TTC549 (cell line): ENCODE data around the gene PPFIA1.
"Not testable (repeated sequence)": the region's sequence is repeated elsewhere in the genome, so short reads cannot be mapped to it uniquely, and the experiment has no call there.

Source experiments
- FAIRE-seq: peaks from 2 replicates; lab custom pipeline; 2012; peaks lifted over from hg19 to GRCh38; lab: Jason Lieb, UNC

PPFIA1 gene

GRCh38 chr11:70326365-70326811 is 55.9 kb downstream of the PPFIA1 start:
- no peak for FAIRE-seq

DNA sequence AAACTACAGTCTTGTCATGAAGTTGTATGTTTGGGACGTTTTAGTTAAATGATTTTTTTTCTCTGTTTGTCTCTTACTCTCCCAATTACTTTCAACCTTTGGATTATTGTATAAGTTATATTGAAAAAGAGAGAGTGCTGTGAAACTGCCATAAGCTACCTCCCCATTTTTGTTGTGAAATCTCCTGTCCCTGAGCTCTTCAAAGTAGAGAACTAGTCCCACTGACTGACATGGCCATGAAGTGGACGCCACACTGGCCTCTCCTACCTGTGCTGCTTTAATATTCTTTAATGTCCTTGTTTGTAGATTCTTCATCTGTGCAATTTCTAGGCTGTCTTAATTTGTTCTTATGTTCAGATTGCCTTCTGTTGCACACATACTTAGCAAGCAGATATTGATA is 56.3 kb downstream of the PPFIA1 start:
- no peak for FAIRE-seq

- FAIRE-seq, result no peak
These were observed 57.2 kb downstream of the PPFIA1 start for GRCh38 chr11:70327717-70328116.

GRCh38 chr11:70328556-70328955 is 58.1 kb downstream of the PPFIA1 start:
- no peak for FAIRE-seq

DNA sequence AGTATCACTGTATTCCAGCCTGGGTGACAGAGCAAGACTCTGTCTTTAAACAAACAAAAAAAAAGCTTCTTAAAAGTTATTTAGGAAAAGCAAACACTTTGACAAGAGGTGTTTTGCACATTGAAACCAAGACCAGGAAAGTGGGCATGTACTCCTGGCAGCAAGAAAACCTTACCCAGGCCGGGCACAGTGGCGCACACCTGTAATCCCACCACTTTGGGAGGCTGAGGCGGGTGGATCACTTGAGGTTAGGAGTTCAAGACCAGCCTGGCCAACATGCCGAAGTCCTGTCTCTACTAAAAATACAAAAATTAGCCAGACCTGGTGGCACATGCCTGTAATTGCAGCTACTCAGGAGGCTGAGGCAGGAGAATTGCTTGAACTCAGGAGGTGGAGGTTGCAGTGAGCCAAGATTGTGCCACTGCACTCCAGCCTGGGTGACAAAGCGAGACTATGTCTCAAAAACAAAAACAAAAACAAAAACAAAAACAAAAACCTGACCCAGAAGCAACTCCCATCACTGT is 60.9 kb downstream of the PPFIA1 start:
- not testable (repeated sequence) for FAIRE-seq

- no peak for FAIRE-seq
These were observed 61.4 kb downstream of the PPFIA1 start for GRCh38 chr11:70331901-70332300.

DNA sequence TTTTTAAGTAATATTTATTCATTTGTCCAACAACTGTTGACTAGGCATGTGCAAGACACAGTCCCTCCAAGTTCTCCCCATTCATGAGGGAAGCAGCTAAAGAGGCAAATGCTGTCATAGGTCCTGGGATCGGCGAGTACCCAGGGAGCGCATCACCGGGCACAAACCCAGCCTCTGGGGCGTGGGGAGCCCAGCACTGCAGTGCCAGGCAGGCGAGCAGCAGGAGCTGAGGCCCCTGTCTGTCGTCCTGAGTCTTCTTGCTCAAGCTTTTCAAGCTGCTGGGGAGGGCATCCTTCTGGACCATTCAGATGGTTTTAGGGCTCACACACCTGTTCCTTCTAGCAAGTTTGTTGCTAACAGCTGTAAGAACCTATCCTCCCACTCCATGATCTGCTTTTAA is 62.1 kb downstream of the PPFIA1 start:
- no peak for FAIRE-seq

GRCh38 chr11:70333261-70333660 is 62.8 kb downstream of the PPFIA1 start:
- FAIRE-seq, result no peak

- FAIRE-seq, result no peak
These were observed 64.0 kb downstream of the PPFIA1 start for GRCh38 chr11:70334351-70334995.

DNA sequence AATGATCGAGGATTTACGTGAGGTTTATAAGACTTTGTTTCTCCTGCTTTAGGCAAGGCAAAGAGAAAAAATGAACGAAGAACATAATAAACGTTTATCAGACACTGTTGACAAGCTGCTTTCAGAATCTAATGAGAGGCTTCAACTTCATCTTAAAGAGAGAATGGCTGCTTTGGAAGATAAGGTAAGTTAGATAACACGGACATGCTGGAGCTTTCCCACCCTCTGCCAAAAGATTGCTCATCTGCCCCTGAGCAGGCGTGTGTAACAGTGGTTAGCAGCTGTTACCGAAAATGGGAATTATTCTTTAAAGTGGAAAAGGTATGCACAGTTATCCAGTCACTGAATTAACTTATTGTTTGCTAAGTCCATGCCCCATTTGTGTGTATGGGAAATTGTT is 65.0 kb downstream of the PPFIA1 start:
- FAIRE-seq, result no peak

- no peak for FAIRE-seq
These were observed 68.1 kb downstream of the PPFIA1 start for GRCh38 chr11:70338594-70338993.

GRCh38 chr11:70339066-70339465 is 68.6 kb downstream of the PPFIA1 start:
- FAIRE-seq, result no peak

GRCh38 chr11:70341881-70342429 is 71.5 kb downstream of the PPFIA1 start:
- no peak for FAIRE-seq

DNA sequence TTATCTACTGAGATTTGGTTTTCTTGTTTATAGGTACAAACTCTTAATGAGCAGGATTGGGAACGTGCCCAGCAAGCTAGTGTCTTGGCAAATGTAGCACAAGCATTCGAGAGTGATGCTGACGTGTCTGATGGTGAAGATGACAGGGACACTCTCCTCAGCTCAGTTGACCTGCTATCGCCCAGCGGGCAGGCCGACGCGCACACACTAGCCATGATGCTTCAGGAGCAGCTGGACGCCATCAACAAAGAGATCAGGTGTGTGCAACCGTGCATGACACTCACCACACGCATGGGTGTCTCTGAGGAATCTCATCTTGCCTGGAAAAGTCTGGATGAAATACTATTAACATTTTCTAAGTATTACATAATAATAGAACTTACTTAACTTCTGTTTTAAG is 73.1 kb downstream of the PPFIA1 start:
- FAIRE-seq, result no peak

- no peak for FAIRE-seq
These were observed 77.7 kb downstream of the PPFIA1 start for GRCh38 chr11:70348191-70348590.

GRCh38 chr11:70348608-70349007 is 78.1 kb downstream of the PPFIA1 start:
- no peak for FAIRE-seq

DNA sequence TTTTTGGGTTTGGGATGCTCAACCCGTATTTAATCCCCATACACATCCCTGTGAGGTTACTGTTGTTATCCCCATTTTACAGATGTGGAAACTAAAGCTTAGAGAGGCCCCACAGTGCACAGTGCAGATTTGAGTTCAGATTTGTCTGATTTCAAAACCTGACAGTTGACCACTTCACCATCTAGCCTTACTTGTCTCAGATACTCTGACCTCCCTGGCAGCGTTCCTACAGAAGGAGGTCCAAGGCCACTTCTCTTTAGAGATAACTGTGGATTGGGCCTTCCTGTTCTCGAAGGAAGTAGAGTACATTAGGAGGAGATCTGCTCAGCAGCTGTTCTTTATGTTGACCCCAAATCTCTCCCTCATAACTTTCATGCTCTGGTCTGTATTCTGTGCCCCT is 81.2 kb downstream of the PPFIA1 start:
- no peak for FAIRE-seq

GRCh38 chr11:70352100-70352499 is 81.6 kb downstream of the PPFIA1 start:
- FAIRE-seq, result no peak

DNA sequence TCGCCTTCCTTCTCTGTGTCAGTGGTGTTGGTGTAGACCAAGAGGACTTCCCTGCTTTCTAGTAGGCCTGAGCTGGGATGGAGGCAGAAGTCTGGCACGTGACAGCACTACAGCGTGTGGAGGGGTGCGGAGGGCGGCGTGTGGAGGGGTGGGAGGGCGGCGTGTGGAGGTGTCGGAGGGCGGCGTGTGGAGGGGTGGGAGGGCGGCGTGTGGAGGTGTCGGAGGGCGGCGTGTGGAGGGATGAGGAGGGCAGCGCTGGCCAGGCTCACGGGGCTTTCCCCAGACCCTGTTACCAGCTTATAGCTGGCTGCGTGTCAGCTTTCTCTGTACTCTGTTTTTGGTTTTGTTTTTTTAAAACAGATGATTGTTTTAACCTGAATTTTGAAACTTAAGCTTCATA is 82.1 kb downstream of the PPFIA1 start:
- FAIRE-seq, result no peak

GRCh38 chr11:70353329-70353728 is 82.8 kb downstream of the PPFIA1 start:
- FAIRE-seq, result no peak

DNA sequence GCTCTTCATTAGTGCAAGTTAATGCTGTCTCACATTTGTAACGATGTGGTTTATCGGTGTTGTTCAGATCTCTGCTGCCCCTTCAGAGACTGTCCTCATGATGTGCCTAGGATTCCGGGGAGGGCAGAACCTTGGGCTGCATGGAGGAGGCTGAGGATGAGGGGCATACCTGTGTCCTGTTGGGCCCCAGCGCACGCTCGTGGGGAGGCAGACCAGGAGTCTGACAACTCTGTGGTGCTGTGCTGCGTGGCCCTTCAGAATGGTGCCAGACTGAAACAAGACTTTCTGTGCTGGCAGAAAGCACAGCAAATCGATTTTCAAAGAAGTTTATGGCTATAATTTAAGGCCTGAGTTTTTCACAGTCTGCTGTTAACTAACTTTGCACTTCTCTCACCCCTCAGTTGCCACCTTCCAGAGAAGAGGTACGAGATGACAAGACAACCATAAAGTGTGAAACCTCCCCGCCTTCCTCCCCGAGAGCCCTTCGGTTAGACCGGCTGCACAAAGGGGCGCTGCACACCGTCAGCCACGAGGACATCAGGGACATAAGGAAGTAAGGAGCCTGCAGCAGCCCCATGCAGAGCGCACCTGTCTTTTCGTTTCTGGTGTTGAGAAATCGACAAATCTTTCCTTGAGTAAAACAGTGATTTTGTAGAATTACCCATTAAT is 83.5 kb downstream of the PPFIA1 start:
- no peak for FAIRE-seq

DNA sequence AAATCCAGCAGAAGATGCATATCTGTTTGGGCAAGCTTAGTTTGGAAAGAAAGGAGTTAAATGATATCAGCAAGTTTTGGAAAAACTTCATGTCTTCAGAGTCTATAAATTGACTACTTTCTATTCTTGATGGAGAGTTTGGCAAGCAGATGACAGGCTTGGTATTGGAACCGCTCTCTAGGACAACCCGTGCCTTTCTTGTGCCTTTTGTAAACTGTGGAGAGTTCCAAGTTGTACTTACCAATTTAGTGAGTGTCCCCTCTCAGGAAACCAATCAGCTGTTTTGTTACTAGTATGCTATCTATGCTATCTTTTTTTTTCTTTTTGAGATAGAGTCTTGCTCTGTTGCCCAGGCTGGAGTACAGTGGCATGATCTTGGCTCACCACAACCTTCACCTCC is 84.1 kb downstream of the PPFIA1 start:
- FAIRE-seq, result no peak

DNA sequence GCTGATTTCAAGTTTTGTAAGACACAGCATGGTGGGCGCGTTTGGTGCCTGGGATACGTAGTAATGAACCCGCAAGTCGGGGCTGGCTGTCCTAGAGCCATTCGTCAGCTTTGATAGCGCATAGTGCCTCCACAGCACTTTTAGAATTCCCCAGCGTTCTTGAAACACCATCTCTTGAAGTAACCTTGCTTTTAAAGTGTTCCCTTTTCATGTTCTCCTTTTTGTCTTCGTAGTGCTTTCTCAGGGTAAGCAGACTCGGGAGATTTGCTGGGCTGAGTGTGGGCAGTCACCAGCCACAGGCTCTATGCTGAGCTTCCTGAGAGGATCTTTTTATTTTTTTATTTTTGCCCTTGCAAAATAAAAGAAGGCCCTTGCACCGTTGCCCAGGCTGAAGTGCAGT is 88.3 kb downstream of the PPFIA1 start:
- FAIRE-seq, result no peak
